DND-41 (cell line): ENCODE results near the gene USP35.

Source experiments
- ATAC-seq: fragments of 200-7000 bp; cut with Tn5 transposase; 3 replicates; pipeline ENCODE4 v1.9.1; 2021; ENCODE audit warnings: low read depth; ENCODE audit not compliant: insufficient read depth
- DNase-seq: peaks from one replicate; pipeline ENCODE4 v3.0.0-alpha.2; 2020
- H2AFZ ChIP-seq: 2 replicates; pipeline ENCODE4 v1.6.0; 2012; ENCODE audit warnings: low read depth, low read length
- H3K27ac ChIP-seq: 2 replicates; pipeline ENCODE4 v1.5.1; 2012; ENCODE audit warnings: low read length, inconsistent platforms
- H3K27me3 ChIP-seq: fragments of 200-600 bp; sonication (generic); 2 replicates; pipeline ENCODE4 v1.6.0; 2012; ENCODE audit warnings: low read length, mild to moderate bottlenecking, inconsistent platforms; ENCODE audit not compliant: insufficient read depth, poor library complexity
- H3K36me3 ChIP-seq: 2 replicates; pipeline ENCODE4 v1.5.1; 2012; ENCODE audit warnings: low read length, inconsistent platforms; ENCODE audit not compliant: insufficient read depth
- H3K4me1 ChIP-seq: 2 replicates; pipeline ENCODE4 v1.5.1; 2012; ENCODE audit warnings: mild to moderate bottlenecking, low read length; ENCODE audit not compliant: insufficient read depth
- H3K4me2 ChIP-seq: 2 replicates; pipeline ENCODE4 v1.6.0; 2012; ENCODE audit warnings: mild to moderate bottlenecking, moderate library complexity, low read length, inconsistent platforms; ENCODE audit not compliant: insufficient read depth
- H3K4me3 ChIP-seq, 2 experiments: fragments of 200-600 bp in 1 of 2; shearing (Covaris generic) in 1 of 2; 2 replicates each; pipeline ENCODE4 v1.5.1; 2012 to 2016; ENCODE audit warnings: inconsistent platforms in 2 of 2, low read length in 2 of 2, mild to moderate bottlenecking in 2 of 2, low read depth in 1 of 2, moderate library complexity in 1 of 2
- H3K79me2 ChIP-seq: 2 replicates; pipeline ENCODE4 v1.6.0; 2012; ENCODE audit warnings: low read length, inconsistent platforms; ENCODE audit not compliant: insufficient read depth
- H3K9ac ChIP-seq: 2 replicates; pipeline ENCODE4 v1.6.0; 2012; ENCODE audit warnings: low read depth, mild to moderate bottlenecking, inconsistent platforms, low read length, moderate library complexity
- H3K9me3 ChIP-seq: 2 replicates; pipeline ENCODE4 v1.5.1; 2012; ENCODE audit warnings: low read length, moderate library complexity, mild to moderate bottlenecking, inconsistent platforms; ENCODE audit not compliant: insufficient read depth, severe bottlenecking
- H4K20me1 ChIP-seq: 2 replicates; pipeline ENCODE4 v1.6.0; 2012; ENCODE audit warnings: low read length; ENCODE audit not compliant: insufficient read depth
- CTCF ChIP-seq: IDR thresholded peaks from 2 replicates; pipeline ENCODE4 v1.5.1; 2012; ENCODE audit warnings: borderline replicate concordance, low read length, moderate library complexity, mild to moderate bottlenecking; ENCODE audit not compliant: poor library complexity, severe bottlenecking; ENCODE audit errors: extremely low read depth
- EZH2 ChIP-seq: IDR thresholded peaks from 3 replicates; pipeline ENCODE4 v1.6.1; 2012; ENCODE audit warnings: borderline replicate concordance, low read depth, mild to moderate bottlenecking, moderate library complexity, low read length, inconsistent platforms; ENCODE audit not compliant: severe bottlenecking

Gene USP35

GRCh38 chr11:78161962-78162371 is 26.8 kb upstream of the USP35 start:
- H3K27ac ChIP-seq: no peak overlapping the region
- no peak overlapping the region for H2AFZ ChIP-seq

GRCh38 chr11:78163828-78164227 is 24.9 kb upstream of the USP35 start:
- H3K79me2 ChIP-seq: no peaks in the 10 kb centered on the region
- no peaks in the 10 kb centered on the region for H4K20me1 ChIP-seq
- no peak overlapping the region for H3K27ac ChIP-seq
- H3K4me2 ChIP-seq: no peak overlapping the region
- H3K4me1 ChIP-seq: no peaks in the 10 kb centered on the region
- TF ChIP-seq CTCF: no peak
- no peak for TF ChIP-seq EZH2
- H3K4me3 ChIP-seq: no peak overlapping the region
- H3K9me3 ChIP-seq: no peaks in the 10 kb centered on the region
- ATAC-seq (no peak), DNase-seq (no peak)
- no peak overlapping the region for H3K9ac ChIP-seq
- no peaks in the 10 kb centered on the region for H3K36me3 ChIP-seq
- no peaks in the 10 kb centered on the region for H3K27me3 ChIP-seq
- no peak overlapping the region for H2AFZ ChIP-seq

More at GRCh38 chr11:78161962-78162371, 26.8 kb upstream of the USP35 start:
- Histone ChIP-seq H3K79me2 (no peaks in the 10 kb centered on the region), H3K4me3 (no peak overlapping the region), H4K20me1 (no peaks in the 10 kb centered on the region), H3K9me3 (no peaks in the 10 kb centered on the region), H3K27me3 (no peaks in the 10 kb centered on the region), H3K4me1 (no peaks in the 10 kb centered on the region), H3K4me2 (no peak overlapping the region), H3K36me3 (no peaks in the 10 kb centered on the region), H3K9ac (no peak overlapping the region)
- DNase-seq: no peak
- TF ChIP-seq EZH2 (no peak), CTCF (no peak)
- no peak for ATAC-seq

- H3K9me3 ChIP-seq: no peaks in the 10 kb centered on the region
- H3K4me1 ChIP-seq: no peaks in the 10 kb centered on the region
- no peaks in the 10 kb centered on the region for H3K36me3 ChIP-seq
- no peak overlapping the region for H3K27ac ChIP-seq
- H4K20me1 ChIP-seq: no peaks in the 10 kb centered on the region
- TF ChIP-seq CTCF (no peak), EZH2 (no peak)
- no peak overlapping the region for H2AFZ ChIP-seq
- H3K4me3 ChIP-seq: no peak overlapping the region
- H3K27me3 ChIP-seq: no peaks in the 10 kb centered on the region
- H3K4me2 ChIP-seq: no peak overlapping the region
- no peak for ATAC-seq
- no peak overlapping the region for H3K9ac ChIP-seq
- DNase-seq: no peak
- no peaks in the 10 kb centered on the region for H3K79me2 ChIP-seq
These were observed 24.2 kb upstream of the USP35 start for GRCh38 chr11:78164471-78164870.

- Histone ChIP-seq H4K20me1 (no peaks in the 10 kb centered on the region), H3K36me3 (no peaks in the 10 kb centered on the region), H2AFZ (no peak overlapping the region), H3K4me1 (no peaks in the 10 kb centered on the region), H3K9me3 (no peaks in the 10 kb centered on the region), H3K79me2 (no peaks in the 10 kb centered on the region), H3K27ac (no peak overlapping the region), H3K9ac (no peak overlapping the region), H3K4me2 (no peak overlapping the region), H3K27me3 (no peaks in the 10 kb centered on the region), H3K4me3 (no peak overlapping the region)
- DNase-seq (no peak), ATAC-seq (no peak)
- no peak for TF ChIP-seq CTCF
- TF ChIP-seq EZH2: no peak
These were observed 21.8 kb upstream of the USP35 start for GRCh38 chr11:78166855-78167469.
